ENCODE measurements around the gene TIA1. TPM values are rescaled to one million over a fixed set of nuclear protein-coding genes. Genes with fewer than 3 reads are reported as not detected.
A peak's percentile ranks its signal among the peaks of the same experiment; 100 is the strongest.
"Not testable (repeated sequence)": the region's sequence is repeated elsewhere in the genome, so short reads cannot be mapped to it uniquely, and the experiment has no call there.

TIA1 gene
- 129 and 147 TPM in 2 replicates for total RNA-seq (2014; rRNA removed; shearing (Covaris generic))
- 121 and 129 TPM in 2 replicates for total RNA-seq (2022)
- percentile 93 among the genes with signal in this experiment for Bru-seq, nascent RNA
- BruChase-seq, experiment 1, labeled RNA remaining after a 6-hour chase, result percentile 94 among the genes with signal in this experiment
- BruChase-seq, experiment 2, labeled RNA remaining after a 2-hour chase, result percentile 94 among the genes with signal in this experiment
- long read RNA-seq, full-length matches to known transcripts, result 38 of 75 reads
- long read RNA-seq, partial matches to known transcripts, result 10 of 75 reads
- long read RNA-seq, other reads (novel, unspliced or antisense), result 27 of 75 reads

DNA sequence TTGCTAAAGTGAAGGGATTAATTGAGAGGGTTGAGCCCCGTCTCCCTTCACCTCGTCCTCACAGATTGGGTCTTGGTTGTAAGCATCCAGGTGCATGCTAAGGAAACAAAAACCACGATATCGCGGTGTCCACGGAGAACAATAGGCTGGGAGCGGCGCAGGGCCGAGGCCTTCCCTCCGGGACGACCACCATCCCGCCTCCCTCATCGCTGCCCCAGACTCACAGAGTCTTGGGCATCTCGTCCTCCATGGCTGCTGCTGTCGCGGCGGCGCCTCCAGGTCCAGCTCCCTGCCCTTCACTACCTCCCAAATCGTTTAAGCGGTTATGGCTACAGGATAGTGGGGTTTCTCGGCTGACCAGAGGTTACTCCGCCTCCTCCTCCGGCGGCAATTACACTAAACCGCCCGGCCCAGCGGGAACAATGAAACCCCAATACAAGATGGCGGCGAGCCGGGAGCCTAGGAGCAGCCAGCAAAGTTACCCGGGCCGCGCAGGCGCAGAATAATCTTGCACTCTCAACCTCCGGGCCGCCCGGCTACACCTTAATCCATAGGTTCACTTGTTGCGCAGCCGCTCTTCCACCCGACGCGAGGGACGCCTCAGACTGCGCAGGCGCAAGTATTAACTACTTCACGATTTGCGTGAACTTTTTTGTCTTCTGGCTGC, at the start of gene TIA1:
Gene TIA1, minus strand, starts transcription at position 448 of the 667 bp plus-strand sequence. Its CDS starts 198 bp downstream, at position 250.
- Histone ChIP-seq H3K4me3 (ENCODE audit: low read depth, low read length, poor library complexity, severe bottlenecking) (peak within 1 kb of the TSS; percentile 86), H3K9me3 (ENCODE audit: low read length) (no peaks in the 10 kb centered on the region), H3K27ac (ENCODE audit: low read depth, low read length, poor library complexity, severe bottlenecking) (peak within 1 kb of the TSS; percentile 86), H3K4me2 (ENCODE audit: low read length) (peak within 1 kb of the TSS; percentile 98), H2AFZ (ENCODE audit: low read length) (peak within 1 kb of the TSS; percentile 65), H4K20me1 (ENCODE audit: insufficient read depth, low read length) (peaks cover 9% of the 10 kb centered on the region), H3K9me2 (ENCODE audit: insufficient read depth, low read length) (no peaks in the 10 kb centered on the region), H3K79me2 (ENCODE audit: insufficient read depth, low read depth, low read length) (peaks cover 50% of the 10 kb centered on the region), H3K36me3 (ENCODE audit: insufficient read depth, low read length) (peaks cover 25% of the 10 kb centered on the region), H3K4me1 (ENCODE audit: insufficient read depth, low read length, poor library complexity, severe bottlenecking) (peaks cover 29% of the 10 kb centered on the region)
- BruUV-seq (replicated peaks), result TSS peak; percentile 85
- POLR2A ChIA-PET, result interaction anchor here (1.2 to 4.0 kb wide), 5 partner anchors 8 to 57 kb away, joined by 3 to 36 read pairs (median 3); partner anchors contain the start of genes C2orf42, PCYOX1 and SNRPG
- TF ChIP-seq, protein P1, sequence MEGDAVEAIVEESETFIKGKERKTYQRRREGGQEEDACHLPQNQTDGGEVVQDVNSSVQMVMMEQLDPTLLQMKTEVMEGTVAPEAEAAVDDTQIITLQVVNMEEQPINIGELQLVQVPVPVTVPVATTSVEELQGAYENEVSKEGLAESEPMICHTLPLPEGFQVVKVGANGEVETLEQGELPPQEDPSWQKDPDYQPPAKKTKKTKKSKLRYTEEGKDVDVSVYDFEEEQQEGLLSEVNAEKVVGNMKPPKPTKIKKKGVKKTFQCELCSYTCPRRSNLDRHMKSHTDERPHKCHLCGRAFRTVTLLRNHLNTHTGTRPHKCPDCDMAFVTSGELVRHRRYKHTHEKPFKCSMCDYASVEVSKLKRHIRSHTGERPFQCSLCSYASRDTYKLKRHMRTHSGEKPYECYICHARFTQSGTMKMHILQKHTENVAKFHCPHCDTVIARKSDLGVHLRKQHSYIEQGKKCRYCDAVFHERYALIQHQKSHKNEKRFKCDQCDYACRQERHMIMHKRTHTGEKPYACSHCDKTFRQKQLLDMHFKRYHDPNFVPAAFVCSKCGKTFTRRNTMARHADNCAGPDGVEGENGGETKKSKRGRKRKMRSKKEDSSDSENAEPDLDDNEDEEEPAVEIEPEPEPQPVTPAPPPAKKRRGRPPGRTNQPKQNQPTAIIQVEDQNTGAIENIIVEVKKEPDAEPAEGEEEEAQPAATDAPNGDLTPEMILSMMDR (conservative IDR thresholded peaks at IDR 0.05; ENCODE audit: low read length), result no peak
- TF ChIP-seq EZH2phosphoT487 (IDR thresholded peaks at IDR 0.05; ENCODE audit: borderline replicate concordance, low read depth, low read length), result no peak
- peak; percentile 100 for DNase-seq (ENCODE audit: low spot score)
- intact Hi-C loops (cut with micrococcal nuclease; ENCODE audit: unreplicated experiment), result loop anchor here (1.0 to 5.0 kb wide), 7 partner anchors 9 to 819 kb away; partner anchors contain the start of genes C2orf42, NAGK, PCBP1 and SNRPG
- CTCF ChIA-PET (ENCODE audit: unreplicated experiment), result no interaction called here

DNA sequence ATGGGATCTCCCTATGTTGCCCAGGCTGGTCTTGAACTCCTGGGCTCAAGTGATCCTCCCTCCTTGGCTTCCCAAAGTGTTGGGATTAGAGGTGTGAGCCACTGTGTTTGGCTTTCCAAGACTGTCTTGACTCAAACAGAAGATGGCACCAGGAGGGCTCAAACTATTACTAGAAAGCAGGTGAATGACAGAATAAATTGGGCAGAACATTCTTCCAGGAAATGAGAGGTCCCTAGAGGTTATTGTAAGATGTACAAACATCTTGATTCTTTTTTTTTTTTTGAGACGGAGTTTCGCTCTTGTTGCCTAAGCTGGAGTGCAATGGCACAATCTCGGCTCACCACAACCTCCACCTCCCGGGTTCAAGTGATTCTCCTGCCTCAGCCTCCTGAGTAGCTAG, 49.4 kb upstream of the TIA1 start:
- POLR2A ChIA-PET; CTCF ChIA-PET (ENCODE audit: unreplicated experiment); H4K20me1 ChIP-seq (ENCODE audit: insufficient read depth, low read length): not testable (repeated sequence)

DNA sequence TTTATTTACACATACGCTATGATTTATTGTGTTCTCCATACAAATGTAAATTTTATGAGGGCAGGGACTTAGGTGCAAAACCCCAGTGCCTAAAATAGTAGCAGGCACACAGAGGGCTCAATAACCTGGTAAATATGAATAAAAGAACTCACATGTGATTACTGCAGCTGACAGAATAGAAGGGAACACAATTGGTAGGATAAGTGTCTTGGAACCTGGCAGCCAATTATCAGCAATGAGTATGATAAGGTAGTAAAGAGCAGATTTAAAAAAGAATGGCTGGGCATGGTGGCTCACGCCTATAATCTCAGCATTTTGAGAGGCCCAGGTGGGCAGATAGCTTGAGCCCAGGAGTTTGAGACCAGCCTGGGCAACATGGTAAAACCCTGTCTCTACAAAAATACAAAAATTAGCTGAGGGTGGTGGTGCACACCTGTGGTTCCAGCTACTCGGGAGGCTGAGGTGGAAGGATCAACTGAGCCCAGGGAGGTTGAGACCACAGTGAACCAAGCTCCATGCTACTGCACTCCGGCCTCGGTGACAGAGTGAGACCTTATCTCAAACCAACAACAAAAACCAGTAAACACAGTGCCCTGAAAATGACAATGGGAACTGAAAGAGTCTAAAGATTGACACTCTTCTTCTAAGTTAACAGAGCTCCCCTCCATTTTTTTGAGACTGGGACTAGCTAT, 35.2 kb upstream of the TIA1 start:
- Histone ChIP-seq H3K4me2 (ENCODE audit: low read length) (no peak overlapping the region), H3K36me3 (ENCODE audit: insufficient read depth, low read length) (peaks cover 100% of the 10 kb centered on the region), H4K20me1 (ENCODE audit: insufficient read depth, low read length) (0 out of 2 replicates have a peak, but pooled peaks cover 10% of the 10 kb centered on the region), H3K4me1 (ENCODE audit: insufficient read depth, low read length, poor library complexity, severe bottlenecking) (no peaks in the 10 kb centered on the region), H3K27ac (ENCODE audit: low read depth, low read length, poor library complexity, severe bottlenecking) (no peak overlapping the region), H3K9me3 (ENCODE audit: low read length) (no peaks in the 10 kb centered on the region), H3K4me3 (ENCODE audit: low read depth, low read length, poor library complexity, severe bottlenecking) (no peak overlapping the region), H3K9me2 (ENCODE audit: insufficient read depth, low read length) (no peaks in the 10 kb centered on the region), H3K79me2 (ENCODE audit: insufficient read depth, low read depth, low read length) (peaks cover 59% of the 10 kb centered on the region), H2AFZ (ENCODE audit: low read length) (no peak overlapping the region)
- POLR2A ChIA-PET, result interaction anchor here (0.6 to 2.3 kb wide), 5 partner anchors 10 to 471 kb away, joined by 3 to 10 read pairs (median 6); partner anchors contain the start of genes PCYOX1 and SNRPG
- TF ChIP-seq, protein P1 (conservative IDR thresholded peaks at IDR 0.05; ENCODE audit: low read length), result no peak
- TF ChIP-seq EZH2phosphoT487 (IDR thresholded peaks at IDR 0.05; ENCODE audit: borderline replicate concordance, low read depth, low read length), result no peak
- intact Hi-C loops (cut with micrococcal nuclease; ENCODE audit: unreplicated experiment), result no loop called here
- CTCF ChIA-PET (ENCODE audit: unreplicated experiment), result interaction anchor here (0.6 to 1.0 kb wide), 2 partner anchors 10 to 26 kb away, joined by 3 to 5 read pairs; partner anchors contain the start of gene PCYOX1
- BruUV-seq (replicated peaks), result no TSS peak
- no peak for DNase-seq (ENCODE audit: low spot score)

More for the DNA sequence above, 49.4 kb upstream of the TIA1 start:
- Histone ChIP-seq H3K36me3 (ENCODE audit: insufficient read depth, low read length) (peaks cover 45% of the 10 kb centered on the region), H3K4me1 (ENCODE audit: insufficient read depth, low read length, poor library complexity, severe bottlenecking) (peaks cover 16% of the 10 kb centered on the region), H3K79me2 (ENCODE audit: insufficient read depth, low read depth, low read length) (peaks cover 23% of the 10 kb centered on the region)
- H3K9me3 ChIP-seq (ENCODE audit: low read length); H3K9me2 ChIP-seq (ENCODE audit: insufficient read depth, low read length); intact Hi-C loops (cut with micrococcal nuclease; ENCODE audit: unreplicated experiment); BruUV-seq (replicated peaks); H3K4me2 ChIP-seq (ENCODE audit: low read length); H3K27ac ChIP-seq (ENCODE audit: low read depth, low read length, poor library complexity, severe bottlenecking); H2AFZ ChIP-seq (ENCODE audit: low read length); DNase-seq (ENCODE audit: low spot score); H3K4me3 ChIP-seq (ENCODE audit: low read depth, low read length, poor library complexity, severe bottlenecking): not testable (repeated sequence)
